GM13976 (cell line): ENCODE data around the gene REG3A.

Experiments used
- DNase-seq: peaks from one replicate; pipeline ENCODE4 v3.0.0; 2012; ENCODE audit warnings: low spot score
- in situ Hi-C: fragments of 300-500 bp; cut with MboI; formaldehyde crosslinking; loops from one replicate; pipeline ENCODE4 v1.12.0; 2022; ENCODE audit warnings: low sequenced_read_pairs, mixed read lengths, inconsistent platforms; ENCODE audit not compliant: unreplicated experiment
- TF ChIP-seq, protein P1 (sequence below): IDR thresholded peaks from 2 replicates; pipeline ENCODE4 v1.5.1; 2012; ENCODE audit warnings: borderline replicate concordance, mild to moderate bottlenecking; ENCODE audit not compliant: insufficient read depth; ENCODE audit errors: extremely low read depth, missing control alignments, control extremely low read depth

Gene REG3A

DNA sequence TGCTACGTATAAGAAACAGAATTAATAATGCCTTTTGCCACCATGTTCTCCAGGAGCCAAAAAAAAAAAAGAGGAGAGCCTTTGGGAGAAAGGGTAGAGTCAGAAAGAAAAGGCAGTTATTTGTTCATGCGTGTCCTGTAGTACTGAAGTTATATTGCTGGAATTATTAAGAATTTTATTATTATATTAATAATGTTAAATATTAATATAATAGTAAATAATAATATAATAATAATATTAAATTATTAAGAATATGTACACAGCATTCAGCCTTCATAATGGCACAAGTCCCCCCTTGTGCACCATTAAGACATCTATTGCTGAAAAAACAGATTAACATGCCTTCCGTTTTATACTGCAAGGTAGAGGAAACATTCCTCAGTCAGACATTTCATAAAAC, 31.1 kb downstream of the REG3A start:
- in situ Hi-C loops: no loop called here
- TF ChIP-seq, protein P1, sequence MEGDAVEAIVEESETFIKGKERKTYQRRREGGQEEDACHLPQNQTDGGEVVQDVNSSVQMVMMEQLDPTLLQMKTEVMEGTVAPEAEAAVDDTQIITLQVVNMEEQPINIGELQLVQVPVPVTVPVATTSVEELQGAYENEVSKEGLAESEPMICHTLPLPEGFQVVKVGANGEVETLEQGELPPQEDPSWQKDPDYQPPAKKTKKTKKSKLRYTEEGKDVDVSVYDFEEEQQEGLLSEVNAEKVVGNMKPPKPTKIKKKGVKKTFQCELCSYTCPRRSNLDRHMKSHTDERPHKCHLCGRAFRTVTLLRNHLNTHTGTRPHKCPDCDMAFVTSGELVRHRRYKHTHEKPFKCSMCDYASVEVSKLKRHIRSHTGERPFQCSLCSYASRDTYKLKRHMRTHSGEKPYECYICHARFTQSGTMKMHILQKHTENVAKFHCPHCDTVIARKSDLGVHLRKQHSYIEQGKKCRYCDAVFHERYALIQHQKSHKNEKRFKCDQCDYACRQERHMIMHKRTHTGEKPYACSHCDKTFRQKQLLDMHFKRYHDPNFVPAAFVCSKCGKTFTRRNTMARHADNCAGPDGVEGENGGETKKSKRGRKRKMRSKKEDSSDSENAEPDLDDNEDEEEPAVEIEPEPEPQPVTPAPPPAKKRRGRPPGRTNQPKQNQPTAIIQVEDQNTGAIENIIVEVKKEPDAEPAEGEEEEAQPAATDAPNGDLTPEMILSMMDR: no peak
- no peak for DNase-seq

DNA sequence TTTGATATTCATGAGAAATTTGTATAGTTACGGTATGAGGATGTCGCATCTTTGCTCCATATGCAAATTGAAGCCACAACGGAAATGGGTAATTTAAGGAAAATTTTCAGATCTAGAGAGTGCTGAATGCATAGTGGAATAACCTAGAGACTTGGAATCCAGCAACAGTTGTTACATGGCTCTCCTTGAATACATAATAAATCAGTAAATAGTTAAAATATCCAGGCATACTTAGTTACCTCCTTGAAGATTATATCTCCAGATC, 33.9 kb downstream of the REG3A start:
- in situ Hi-C loops: no loop called here
- DNase-seq: no peak
- TF ChIP-seq, protein P1: no peak

DNA sequence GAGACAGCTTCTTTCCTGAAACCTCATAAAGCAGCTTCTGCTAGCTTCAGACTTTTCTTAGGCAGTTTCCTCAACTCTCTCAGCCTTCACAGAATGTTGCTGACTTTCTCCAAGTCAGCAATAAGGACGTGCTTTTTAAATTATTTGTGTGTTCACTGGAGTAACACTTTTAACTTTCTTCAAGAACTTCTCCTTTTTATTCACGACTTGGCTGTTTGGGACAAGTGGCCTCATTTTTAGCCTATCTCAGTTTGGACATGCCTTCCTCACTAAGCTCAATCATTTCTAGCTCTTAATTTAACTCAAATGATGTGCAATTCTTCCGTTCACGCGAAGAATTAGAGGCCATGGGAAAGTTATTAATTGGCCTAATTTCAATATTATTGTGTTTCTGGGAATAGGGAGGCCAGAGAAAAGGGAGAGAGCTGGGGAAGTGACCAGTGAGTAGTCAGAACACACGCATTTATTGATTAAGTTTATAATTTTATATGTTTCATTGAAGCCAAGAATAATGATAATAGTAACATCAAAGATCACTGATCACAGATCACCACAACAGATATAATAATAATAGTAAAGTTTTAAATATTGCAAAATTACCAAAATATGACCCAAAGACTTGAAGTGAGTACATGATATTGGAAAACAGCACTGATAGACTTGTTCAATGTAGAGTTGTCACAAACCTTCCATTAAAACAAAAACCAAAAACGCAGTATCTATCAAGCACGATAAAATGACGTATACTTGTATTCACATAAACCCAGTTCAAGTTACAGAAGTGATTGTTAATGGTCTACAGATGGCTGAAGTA, 34.4 kb downstream of the REG3A start:
- DNase-seq: no peak
- TF ChIP-seq, protein P1: no peak
- in situ Hi-C loops: no loop called here

DNA sequence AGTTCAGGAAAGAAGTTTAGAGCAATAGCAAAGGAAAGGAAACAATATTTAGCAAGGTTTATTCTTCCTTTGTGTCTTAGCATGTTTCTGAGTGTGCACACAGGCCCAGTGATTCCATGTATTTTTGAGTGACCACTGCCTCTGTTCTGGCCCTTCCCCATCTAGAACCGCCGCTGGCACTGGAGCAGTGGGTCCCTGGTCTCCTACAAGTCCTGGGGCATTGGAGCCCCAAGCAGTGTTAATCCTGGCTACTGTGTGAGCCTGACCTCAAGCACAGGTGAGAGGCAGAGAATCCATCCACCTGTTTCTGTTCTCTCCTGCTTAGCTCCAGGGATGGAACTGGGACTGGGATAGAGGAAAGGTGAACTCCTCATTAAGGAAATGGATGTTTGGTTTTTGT, 36.9 kb downstream of the REG3A start:
- in situ Hi-C loops: no loop called here
- DNase-seq: no peak
- TF ChIP-seq, protein P1: no peak

DNA sequence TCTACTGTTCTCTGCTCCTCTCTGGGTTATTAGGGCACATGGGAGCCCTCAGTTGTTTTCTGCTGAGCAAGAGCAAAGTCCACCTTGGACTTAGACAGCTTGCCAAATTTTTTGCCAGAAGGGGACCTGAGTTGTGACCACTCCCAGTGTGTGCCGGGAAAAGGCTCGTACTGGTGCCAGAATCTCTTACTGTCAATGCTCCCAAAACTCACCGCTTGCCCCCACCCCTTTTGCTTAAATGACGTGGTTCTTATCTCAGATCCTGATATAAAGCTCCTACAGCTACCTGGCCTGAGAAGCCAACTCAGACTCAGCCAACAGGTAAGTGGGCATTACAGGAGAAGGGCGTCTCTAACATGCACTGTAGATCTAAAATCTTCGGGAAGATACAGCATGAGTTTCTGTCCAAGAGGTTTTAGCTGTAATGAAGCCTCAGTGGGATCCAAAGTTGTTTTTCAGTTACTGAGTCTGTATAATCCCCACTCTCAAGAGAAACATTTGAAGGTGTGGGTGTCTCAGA, 39.3 kb downstream of the REG3A start, which contains the start of gene REG1A:
Gene REG1A, plus strand, starts transcription at position 295 of the 520 bp plus-strand sequence. CDS start 374 bp downstream, outside the sequence.
- DNase-seq: no peak
- TF ChIP-seq, protein P1: no peak
- in situ Hi-C loops: no loop called here

DNA sequence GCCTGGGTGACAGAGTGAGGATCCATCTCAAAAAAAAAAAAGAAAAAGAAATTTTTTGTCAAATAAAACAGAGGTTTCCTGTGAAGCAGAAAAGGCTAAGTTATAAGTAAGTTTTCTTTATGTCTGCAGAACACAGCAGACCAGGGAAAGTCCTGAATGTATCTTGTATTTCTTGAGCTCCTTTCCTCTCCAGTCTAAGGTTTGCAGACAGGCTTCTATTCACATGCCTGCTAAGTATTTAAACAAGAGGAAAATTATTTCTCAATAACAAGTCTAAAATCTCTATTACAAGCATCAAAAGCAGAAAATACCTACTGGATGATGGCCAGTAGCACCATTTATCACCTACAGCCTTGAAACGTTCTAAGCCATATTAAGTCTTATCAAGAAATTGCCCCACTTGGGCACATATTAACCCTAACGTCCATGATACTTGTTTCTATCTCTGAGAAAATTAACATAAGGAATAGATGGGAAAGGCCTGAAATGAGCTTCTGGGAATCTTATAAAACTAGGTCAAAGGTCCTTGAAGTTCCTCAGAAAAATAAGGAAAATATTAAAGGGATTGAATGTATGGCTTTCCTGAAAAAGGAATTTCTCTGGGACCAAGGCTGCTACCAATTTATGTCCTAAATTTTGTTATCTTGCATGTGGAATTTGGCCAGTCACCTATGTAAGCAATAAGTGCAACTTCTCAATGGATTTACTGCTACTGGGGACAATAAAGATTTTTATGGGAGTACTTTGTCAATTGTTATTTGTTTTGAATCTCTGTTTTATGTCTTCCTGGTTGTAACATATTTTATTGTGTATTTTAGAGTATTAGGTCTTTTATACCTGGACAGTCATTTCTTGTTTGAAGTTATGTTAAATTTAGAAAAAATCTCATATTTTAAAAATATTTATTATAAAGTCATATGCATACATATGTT, 42.3 kb downstream of the REG3A start:
- TF ChIP-seq, protein P1: no peak
- in situ Hi-C loops: no loop called here
- DNase-seq: no peak
